ENCODE measurements around the gene PCNX1. TPM values are rescaled to one million over a fixed set of nuclear protein-coding genes. Genes with fewer than 3 reads are reported as not detected.
"Not testable (repeated sequence)": the region's sequence is repeated elsewhere in the genome, so short reads cannot be mapped to it uniquely, and the experiment has no call there.

Gene PCNX1
- 100 to 1,000 TPM in 6 of 9 donors, 10 to 100 TPM in 3; 84.1 to 196 (median 121) TPM for total RNA-seq
- polyA plus RNA-seq, result 10 to 100 TPM; 11.3 to 97.8 (median 15.2) TPM
- long read RNA-seq, donor 1, partial matches to known transcripts, result 11 of 11 reads
- long read RNA-seq, donor 1, other reads (novel, unspliced or antisense), result 0 of 11 reads
- long read RNA-seq, donor 2, partial matches to known transcripts, result 13 of 13 reads
- long read RNA-seq, donor 2, other reads (novel, unspliced or antisense), result 0 of 13 reads
- long read RNA-seq, donor 3, partial matches to known transcripts, result 5 of 5 reads
- long read RNA-seq, donor 3, other reads (novel, unspliced or antisense), result 0 of 5 reads
- long read RNA-seq, donor 4, partial matches to known transcripts, result 3 of 7 reads
- long read RNA-seq, donor 4, other reads (novel, unspliced or antisense), result 4 of 7 reads
- long read RNA-seq, donor 5, partial matches to known transcripts, result 14 of 25 reads
- long read RNA-seq, donor 5, other reads (novel, unspliced or antisense), result 11 of 25 reads
- long read RNA-seq, donor 6, partial matches to known transcripts, result 2 of 4 reads
- long read RNA-seq, donor 6, other reads (novel, unspliced or antisense), result 2 of 4 reads
- long read RNA-seq, donor 7, result 0 reads
- long read RNA-seq, donor 8, partial matches to known transcripts, result 12 of 12 reads
- long read RNA-seq, donor 8, other reads (novel, unspliced or antisense), result 0 of 12 reads
- long read RNA-seq, donor 9, partial matches to known transcripts, result 6 of 6 reads
- long read RNA-seq, donor 9, other reads (novel, unspliced or antisense), result 0 of 6 reads
- long read RNA-seq, donor 10, result 0 reads

- H3K4me3 ChIP-seq, result peak within 1 kb of the TSS; percentile 33 to 94 (median 81)
- TF ChIP-seq CTCF (IDR thresholded peaks at IDR 0.05) (peak; percentile 39 to 91 (median 74)), POLR2A (IDR thresholded peaks at IDR 0.05) (peak; percentile 71 to 82)
- H3K27me3 ChIP-seq, result no peaks in the 10 kb centered on the region
- peak within 1 kb of the TSS; percentile 85 to 99 (median 97) for H3K27ac ChIP-seq
- H3K36me3 ChIP-seq (replicated peaks in 1 of 2), result no peaks in the 10 kb centered on the region
- H3K9me3 ChIP-seq (replicated peaks in 1 of 3), result no peaks in the 10 kb centered on the region
- peak; percentile 87 to 91 (median 90) for DNase-seq
- peaks cover 28 to 62% of the 10 kb centered on the region in 2 donors for H3K4me1 ChIP-seq (replicated peaks in 1 of 2)
- intact Hi-C loops (cut with DNase I), result loop anchor here (5.0 to 10.0 kb wide), 2 partner anchors 65 to 67 kb away; no protein-coding TSS in a partner anchor
- 0 to 7% (median 1%) methylated on average over 2 to 101 of the region's 101 CpGs for WGBS, 4 donors
These were observed at the start of gene PCNX1 for GRCh38 chr14:70907176-70907995. Gene PCNX1 (plus strand): TSS chr14:70907459. CDS start chr14:70907851, 392 bp downstream.

GRCh38 chr14:70857496-70857890 is 49.8 kb upstream of the PCNX1 start:
- H3K9me3 ChIP-seq (replicated peaks in 1 of 3), result no peaks in the 10 kb centered on the region
- no peaks in the 10 kb centered on the region for H3K36me3 ChIP-seq (replicated peaks in 1 of 2)
- H3K4me1 ChIP-seq (replicated peaks in 1 of 2), result no peaks in the 10 kb centered on the region
- TF ChIP-seq CTCF (IDR thresholded peaks at IDR 0.05) (no peak), POLR2A (IDR thresholded peaks at IDR 0.05) (no peak)
- H3K4me3 ChIP-seq, result no peak overlapping the region
- no peak for DNase-seq
- no peaks in the 10 kb centered on the region for H3K27me3 ChIP-seq
- intact Hi-C loops (cut with DNase I), result no loop called here
- no peak overlapping the region for H3K27ac ChIP-seq
- 38 to 59% (median 57%) methylated on average over 2 of the region's 2 CpGs for whole genome bisulfite sequencing, 4 donors

GRCh38 chr14:70858641-70859040 is 48.6 kb upstream of the PCNX1 start:
- Histone ChIP-seq H3K27me3 (no peaks in the 10 kb centered on the region), H3K4me1 (replicated peaks in 1 of 2) (no peaks in the 10 kb centered on the region), H3K27ac (no peak overlapping the region), H3K36me3 (replicated peaks in 1 of 2) (no peaks in the 10 kb centered on the region), H3K4me3 (no peak overlapping the region), H3K9me3 (replicated peaks in 1 of 3) (no peaks in the 10 kb centered on the region)
- intact Hi-C loops (cut with DNase I), result no loop called here
- 91 to 95% (median 93%) methylated on average over 5 of the region's 5 CpGs for whole genome bisulfite sequencing, 4 donors
- no peak for DNase-seq
- no peak for TF ChIP-seq POLR2A (IDR thresholded peaks at IDR 0.05)
- TF ChIP-seq CTCF (IDR thresholded peaks at IDR 0.05), result no peak

GRCh38 chr14:70866992-70867391 is 40.3 kb upstream of the PCNX1 start:
- DNase-seq; H3K36me3 ChIP-seq (replicated peaks in 1 of 2); H3K9me3 ChIP-seq (replicated peaks in 1 of 3); H3K27me3 ChIP-seq; H3K4me3 ChIP-seq; H3K4me1 ChIP-seq (replicated peaks in 1 of 2); H3K27ac ChIP-seq; intact Hi-C loops (cut with DNase I): not testable (repeated sequence)
- 60 to 82% (median 69%) methylated on average over 1 of the region's 1 CpG for WGBS, 4 donors

Data from adrenal gland (tissue), 19 donors.